Keratinocyte (primary cell): ENCODE data around the gene CASTOR1. TPM values are rescaled to one million over a fixed set of nuclear protein-coding genes. Genes with fewer than 3 reads are reported as not detected.

ENCODE experiments used
- DNase-seq: peaks from one replicate; pipeline ENCODE4 v3.0.0-alpha.2; 2011; ENCODE audit warnings: low read depth, missing footprints, low spot score
- FAIRE-seq: peaks from 2 replicates; lab custom pipeline; 2011; peaks lifted over from hg19 to GRCh38; lab: Jason Lieb, UNC
- H2AFZ ChIP-seq: 2 replicates; pipeline ENCODE4 v1.6.0; 2012; ENCODE audit warnings: low read length, control low read depth, inconsistent platforms; ENCODE audit not compliant: control insufficient read depth
- H3K27ac ChIP-seq: 2 replicates; pipeline ENCODE4 v1.5.1; 2011; ENCODE audit warnings: low read length; ENCODE audit not compliant: control insufficient read depth, insufficient read depth
- H3K27me3 ChIP-seq: 3 replicates; pipeline ENCODE4 v1.6.0; 2011; ENCODE audit warnings: low read length; ENCODE audit not compliant: control insufficient read depth, insufficient read depth; ENCODE audit errors: extremely low read depth
- H3K36me3 ChIP-seq, 2 experiments: 2 replicates in 1 of 2; 3 replicates in 1 of 2; pipeline ENCODE4 v1.5.1; 2011; ENCODE audit warnings: low read length in 2 of 2, mild to moderate bottlenecking in 1 of 2; ENCODE audit not compliant: control insufficient read depth in 2 of 2, insufficient read depth in 2 of 2; ENCODE audit errors: extremely low read depth in 1 of 2
- H3K4me1 ChIP-seq: 3 replicates; pipeline ENCODE4 v1.5.1; 2011; ENCODE audit warnings: low read length; ENCODE audit not compliant: control insufficient read depth, insufficient read depth; ENCODE audit errors: extremely low read depth
- H3K4me2 ChIP-seq: 3 replicates; pipeline ENCODE4 v1.6.0; 2011; ENCODE audit warnings: low read depth, low read length; ENCODE audit not compliant: control insufficient read depth, insufficient read depth; ENCODE audit errors: extremely low read depth
- H3K4me3 ChIP-seq, 3 experiments: fragments of 200-600 bp in 1 of 3; sonication (generic) in 1 of 3; 2 replicates in 2 of 3; 3 replicates in 1 of 3; pipeline ENCODE4 v1.5.1; 2011 to 2016; ENCODE audit warnings: low read length in 3 of 3, mild to moderate bottlenecking in 3 of 3, control low read depth in 2 of 3, inconsistent platforms in 1 of 3, low read depth in 1 of 3, mixed read lengths in 1 of 3, mixed run types in 1 of 3, moderate library complexity in 1 of 3; ENCODE audit not compliant: control insufficient read depth in 2 of 3, insufficient read depth in 2 of 3; ENCODE audit errors: extremely low read depth in 1 of 3
- H3K79me2 ChIP-seq: 2 replicates; pipeline ENCODE4 v1.6.0; 2012; ENCODE audit warnings: low read length; ENCODE audit not compliant: control insufficient read depth, insufficient read depth
- H3K9ac ChIP-seq: 3 replicates; pipeline ENCODE4 v1.6.0; 2011; ENCODE audit warnings: low read length; ENCODE audit not compliant: control insufficient read depth, insufficient read depth; ENCODE audit errors: extremely low read depth
- H3K9me1 ChIP-seq: 3 replicates; pipeline ENCODE4 v1.6.0; 2011; ENCODE audit warnings: low read length; ENCODE audit not compliant: control insufficient read depth, insufficient read depth; ENCODE audit errors: extremely low read depth
- H3K9me3 ChIP-seq: 2 replicates; pipeline ENCODE4 v1.5.1; 2012; ENCODE audit warnings: low read depth, low read length; ENCODE audit not compliant: control insufficient read depth
- H4K20me1 ChIP-seq: 3 replicates; pipeline ENCODE4 v1.6.0; 2011; ENCODE audit warnings: low read length; ENCODE audit not compliant: control insufficient read depth, insufficient read depth; ENCODE audit errors: extremely low read depth
- CTCF ChIP-seq, 3 experiments: IDR thresholded peaks in 1 of 3; conservative IDR thresholded peaks in 1 of 3; optimal IDR thresholded peaks in 1 of 3; 2 replicates in 2 of 3; 3 replicates in 1 of 3; pipeline versions ENCODE3 to v1.5.1; 2011; ENCODE audit warnings: low read length in 3 of 3, mild to moderate bottlenecking in 3 of 3, moderate library complexity in 2 of 3, control low read depth in 1 of 3, inconsistent platforms in 1 of 3; ENCODE audit not compliant: insufficient read depth in 2 of 3; ENCODE audit errors: extremely low read depth in 1 of 3
- EZH2 ChIP-seq: IDR thresholded peaks from one replicate; pipeline ENCODE4 v1.6.1; 2012; ENCODE audit warnings: inconsistent platforms, mild to moderate bottlenecking, low read length, moderate library complexity
- dilution Hi-C: fragments of 300-500 bp; cut with MboI; formaldehyde crosslinking; loops from one replicate; pipeline ENCODE4 v1.7.0; 2020; ENCODE audit warnings: low sequenced_read_pairs; ENCODE audit not compliant: extremely low pct_ligation_motif_present
- polyA plus RNA-seq, 5 experiments: library from polyadenylated mRNA; depleted of rRNA in 3 of 5; stranded (reverse) in 3 of 5; stranded (forward) in 1 of 5; unstranded in 1 of 5; fragments of >200 nt; gene quantifications; 1 replicate in 1 of 5; 2 replicates in 3 of 5; 3 replicates in 1 of 5; pipeline versions ENCODE4 v1.2.1 to v1.2.3, GENCODE V29; 2011 to 2012; ENCODE audit warnings: missing spikeins in 2 of 5, low read depth in 1 of 5, low replicate concordance in 1 of 5

CASTOR1 gene
- polyA plus RNA-seq, 1 donor (not counting 4 experiments of a cell fraction or from before 2014, with no cell fraction given) = 9.1 TPM

GRCh38 chr22:30262112-30262511 is 27.2 kb downstream of the CASTOR1 start:
- DNase-seq = no peak
- peak overlapping the region; percentile 72 for H3K27ac ChIP-seq
- H3K4me1 ChIP-seq = peaks cover 28% of the 10 kb centered on the region
- H3K9ac ChIP-seq = peak overlapping the region; percentile 69
- peak overlapping the region; percentile 78 for H2AFZ ChIP-seq
- peak; percentile 91 for FAIRE-seq
- dilution Hi-C loops = no loop called here
- peaks cover 2% of the 10 kb centered on the region for H3K9me1 ChIP-seq
- no peaks in the 10 kb centered on the region for H3K79me2 ChIP-seq
- H3K4me2 ChIP-seq = peak overlapping the region; percentile 78
- no peaks in the 10 kb centered on the region for H4K20me1 ChIP-seq
- H3K4me3 ChIP-seq = peak overlapping the region in 1 of 3 experiments; percentile 41
- no peaks in the 10 kb centered on the region for H3K36me3 ChIP-seq
- TF ChIP-seq EZH2 (no peak), CTCF (optimal IDR thresholded peaks at IDR 0.05 in 1 of 3, IDR thresholded peaks at IDR 0.05 in 1 of 3, conservative IDR thresholded peaks at IDR 0.05 in 1 of 3; ENCODE audit: extremely low read depth in 1 of 3, insufficient read depth in 2 of 3, low read length in 3 of 3) (no peak)
- H3K9me3 ChIP-seq = no peaks in the 10 kb centered on the region
- no peaks in the 10 kb centered on the region for H3K27me3 ChIP-seq

GRCh38 chr22:30261134-30261533 is 28.2 kb downstream of the CASTOR1 start:
- Histone ChIP-seq H3K9me1 (peaks cover 2% of the 10 kb centered on the region), H3K4me1 (peaks cover 37% of the 10 kb centered on the region), H3K27ac (no peak overlapping the region), H3K79me2 (no peaks in the 10 kb centered on the region), H3K9ac (no peak overlapping the region), H4K20me1 (no peaks in the 10 kb centered on the region), H3K4me3 (no peak overlapping the region), H3K27me3 (no peaks in the 10 kb centered on the region), H3K9me3 (no peaks in the 10 kb centered on the region), H3K4me2 (no peak overlapping the region), H3K36me3 (no peaks in the 10 kb centered on the region), H2AFZ (no peak overlapping the region)
- TF ChIP-seq EZH2 (no peak), CTCF (optimal IDR thresholded peaks at IDR 0.05 in 1 of 3, IDR thresholded peaks at IDR 0.05 in 1 of 3, conservative IDR thresholded peaks at IDR 0.05 in 1 of 3; ENCODE audit: extremely low read depth in 1 of 3, insufficient read depth in 2 of 3, low read length in 3 of 3) (no peak)
- dilution Hi-C loops = no loop called here
- DNase-seq = no peak
- peak; percentile 5 for FAIRE-seq
